GM23338 (cell line): ENCODE measurements around the gene PLCD3. TPM values are rescaled to one million over a fixed set of nuclear protein-coding genes. Genes with fewer than 3 reads are reported as not detected.

ENCODE experiments used
- ATAC-seq: fragments of 200-7000 bp; cut with Tn5 transposase; 3 replicates; pipeline ENCODE4 v1.9.1; 2020
- DNase-seq: peaks from one replicate; pipeline ENCODE4 v3.0.0-alpha.2; 2015; ENCODE audit warnings: low spot score
- H2AFZ ChIP-seq: fragments of 200-600 bp; sonication (generic); 2 replicates; pipeline ENCODE4 v1.8.0; 2016; ENCODE audit warnings: antibody characterized with exemption, mild to moderate bottlenecking, moderate library complexity
- H3F3A ChIP-seq: fragments of 200-600 bp; sonication (generic); replicated peaks from 2 replicates; pipeline ENCODE4 v1.8.0; 2017; ENCODE audit warnings: antibody characterized with exemption, mixed run types, low read depth
- H3K27ac ChIP-seq: fragments of 200-600 bp; sonication (generic); 2 replicates; pipeline ENCODE4 v1.6.1; 2016; ENCODE audit warnings: low read depth
- H3K27me3 ChIP-seq: fragments of 200-600 bp; sonication (generic); 2 replicates; pipeline ENCODE4 v1.8.0; 2016; ENCODE audit warnings: mild to moderate bottlenecking, mixed run types, moderate library complexity; ENCODE audit not compliant: insufficient read depth
- H3K36me3 ChIP-seq: fragments of 200-600 bp; sonication (generic); 2 replicates; pipeline ENCODE4 v1.8.0; 2016; ENCODE audit warnings: mild to moderate bottlenecking; ENCODE audit not compliant: insufficient read depth
- H3K4me1 ChIP-seq: fragments of 200-600 bp; sonication (generic); 2 replicates; pipeline ENCODE4 v1.8.0; 2016; ENCODE audit warnings: mild to moderate bottlenecking, moderate library complexity; ENCODE audit not compliant: insufficient read depth
- H3K4me2 ChIP-seq: fragments of 200-600 bp; sonication (generic); 2 replicates; pipeline ENCODE4 v1.7.1; 2017; ENCODE audit warnings: mixed run types
- H3K4me3 ChIP-seq: fragments of 200-600 bp; sonication (generic); 2 replicates; pipeline ENCODE4 v1.6.1; 2016; ENCODE audit warnings: mixed run types
- H3K79me2 ChIP-seq: fragments of 200-600 bp; sonication (generic); replicated peaks from 2 replicates; pipeline ENCODE4 v1.8.0; 2017; ENCODE audit warnings: mild to moderate bottlenecking; ENCODE audit not compliant: insufficient read depth
- H3K9me2 ChIP-seq: fragments of 200-600 bp; sonication (generic); 2 replicates; pipeline ENCODE4 v1.8.0; 2017; ENCODE audit not compliant: insufficient read depth
- H4K20me1 ChIP-seq: fragments of 200-600 bp; sonication (generic); replicated peaks from 2 replicates; pipeline ENCODE4 v1.8.0; 2017; ENCODE audit warnings: mild to moderate bottlenecking; ENCODE audit not compliant: insufficient read depth
- H3K27ac Mint-ChIP-seq: 2 replicates; pipeline ENCODE4 v1.8.0; 2020; ENCODE audit warnings: inconsistent platforms, mild to moderate bottlenecking, moderate library complexity, mixed read lengths
- H3K27me3 Mint-ChIP-seq: 3 replicates; pipeline ENCODE4 v1.8.0; 2022; ENCODE audit warnings: low read depth, mild to moderate bottlenecking, moderate library complexity, mixed read lengths, inconsistent platforms; ENCODE audit not compliant: insufficient read depth, poor library complexity
- H3K36me3 Mint-ChIP-seq: 3 replicates; pipeline ENCODE4 v1.8.0; 2021; ENCODE audit warnings: low read depth, mild to moderate bottlenecking, inconsistent platforms, moderate library complexity, mixed read lengths
- H3K4me1 Mint-ChIP-seq: 3 replicates; pipeline ENCODE4 v1.8.0; 2020; ENCODE audit warnings: mild to moderate bottlenecking, inconsistent platforms, mixed read lengths
- H3K4me3 Mint-ChIP-seq: 3 replicates; pipeline ENCODE4 v1.8.0; 2021; ENCODE audit warnings: moderate library complexity, mild to moderate bottlenecking, inconsistent platforms, mixed read lengths
- H3K9me3 Mint-ChIP-seq: 3 replicates; pipeline ENCODE4 v1.8.0; 2020; ENCODE audit warnings: moderate library complexity, mild to moderate bottlenecking, inconsistent platforms, mixed read lengths
- CTCF ChIP-seq, 2 experiments: fragments of 200-600 bp in 1 of 2; sonication (generic) in 1 of 2; conservative IDR thresholded peaks; 2 replicates each; pipeline versions ENCODE4 v1.5.1 to v1.6.1; 2016 to 2017; ENCODE audit warnings: antibody characterized with exemption in 2 of 2, low read depth in 2 of 2, mild to moderate bottlenecking in 2 of 2, moderate library complexity in 1 of 2
- ETS1 ChIP-seq: IDR thresholded peaks from 2 replicates; pipeline ENCODE4 v1.6.1; 2016; ENCODE audit warnings: antibody characterized with exemption
- POLR2AphosphoS5 ChIP-seq: IDR thresholded peaks from 2 replicates; pipeline ENCODE4 v1.6.1; 2016; ENCODE audit warnings: antibody characterized with exemption, low read depth
- REST ChIP-seq: IDR thresholded peaks from one replicate; pipeline ENCODE4 v1.6.1; 2018; ENCODE audit warnings: antibody characterized with exemption; ENCODE audit not compliant: unreplicated experiment
- ZNF331 ChIP-seq: fragments of 250-450 bp; sonication (Bioruptor Pico); IDR thresholded peaks from 2 replicates; pipeline ENCODE4 v1.5.0; 2020; ENCODE audit warnings: low read depth, mild to moderate bottlenecking, moderate library complexity
- polyA plus RNA-seq: library from polyadenylated mRNA; unstranded; fragments of >200 nt; fragmentation: Nextera tagmentation; extraction: Ambion mirVana; gene quantifications from 2 replicates; pipeline ENCODE4 v1.2.1, GENCODE V29; 2016
- total RNA-seq: library from RNA; depleted of rRNA; stranded (reverse); fragments of >200 nt; shearing (Covaris generic); gene quantifications from 2 replicates; pipeline ENCODE4 v1.2.3, GENCODE V29; 2014

PLCD3 gene
- total and polyA plus RNA-seq, 2 experiments from 2014 or later, result 3.0 to 32.1 TPM

GRCh38 chr17:45115015-45115625 lies 17.2 kb downstream of the PLCD3 start:
- Histone ChIP-seq H3K27ac (no peak overlapping the region), H3K36me3 (no peaks in the 10 kb centered on the region), H3F3A (no peaks in the 10 kb centered on the region), H3K4me3 (no peak overlapping the region), H2AFZ (no peak overlapping the region), H3K27me3 (no peaks in the 10 kb centered on the region), H3K79me2 (no peaks in the 10 kb centered on the region), H3K9me2 (no peaks in the 10 kb centered on the region), H3K4me1 (peaks cover 4% of the 10 kb centered on the region; the same call in 1 of the 2 replicates), H4K20me1 (no peaks in the 10 kb centered on the region), H3K4me2 (no peak overlapping the region)
- Mint-ChIP-seq H3K4me3 (no peak overlapping the region; the same call in 2 of the 3 replicates), H3K27me3 (peaks cover 20% of the 10 kb centered on the region), H3K4me1 (peaks cover 31% of the 10 kb centered on the region), H3K9me3 (no peaks in the 10 kb centered on the region), H3K27ac (no peak overlapping the region), H3K36me3 (no peaks in the 10 kb centered on the region)
- no peak for DNase-seq
- TF ChIP-seq POLR2AphosphoS5 (no peak), REST (no peak), ZNF331 (CRISPR knock-in tag) (no peak)
- ATAC-seq, result peak; percentile 41

- no peaks in the 10 kb centered on the region for H3K36me3 ChIP-seq
- DNase-seq, result no peak
- no peaks in the 10 kb centered on the region for H3K27me3 ChIP-seq
- no peaks in the 10 kb centered on the region for H3K9me2 ChIP-seq
- H3K4me1 ChIP-seq, result peaks cover 4% of the 10 kb centered on the region; the same call in 1 of the 2 replicates
- peak; percentile 17 for ATAC-seq
- peaks cover 31% of the 10 kb centered on the region for H3K4me1 Mint-ChIP-seq
- no peaks in the 10 kb centered on the region for H3K36me3 Mint-ChIP-seq
- H3K4me3 Mint-ChIP-seq, result no peak overlapping the region; the same call in 2 of the 3 replicates
- no peak overlapping the region for H3K4me2 ChIP-seq
- no peaks in the 10 kb centered on the region for H4K20me1 ChIP-seq
- TF ChIP-seq ZNF331 (CRISPR knock-in tag) (no peak), ETS1 (no peak), CTCF (conservative IDR thresholded peaks at IDR 0.05; ENCODE audit: low read depth in 2 of 2) (no peak)
- H2AFZ ChIP-seq, result no peak overlapping the region
- H3K9me3 Mint-ChIP-seq, result no peaks in the 10 kb centered on the region
- H3K27me3 Mint-ChIP-seq, result peaks cover 22% of the 10 kb centered on the region
- no peak overlapping the region for H3K4me3 ChIP-seq
- H3F3A ChIP-seq, result no peaks in the 10 kb centered on the region
- no peaks in the 10 kb centered on the region for H3K79me2 ChIP-seq
- H3K27ac Mint-ChIP-seq, result peak overlapping the region; percentile 84; the same call in 1 of the 2 replicates
- H3K27ac ChIP-seq, result no peak overlapping the region
These were observed 18.0 kb downstream of the PLCD3 start for GRCh38 chr17:45114117-45114932.
